GM19397 (cell line): ENCODE results near the gene ANKRD44.

Source experiments
- ATAC-seq: cut with Tn5 transposase; IDR thresholded peaks from one replicate; pipeline ENCODE4 v1.9.1; 2021; ENCODE audit warnings: mild to moderate bottlenecking, moderate library complexity; ENCODE audit not compliant: unreplicated experiment

ANKRD44 gene

GRCh38 chr2:197210430-197210829 is 100.2 kb downstream of the ANKRD44 start:
- ATAC-seq: no peak

DNA sequence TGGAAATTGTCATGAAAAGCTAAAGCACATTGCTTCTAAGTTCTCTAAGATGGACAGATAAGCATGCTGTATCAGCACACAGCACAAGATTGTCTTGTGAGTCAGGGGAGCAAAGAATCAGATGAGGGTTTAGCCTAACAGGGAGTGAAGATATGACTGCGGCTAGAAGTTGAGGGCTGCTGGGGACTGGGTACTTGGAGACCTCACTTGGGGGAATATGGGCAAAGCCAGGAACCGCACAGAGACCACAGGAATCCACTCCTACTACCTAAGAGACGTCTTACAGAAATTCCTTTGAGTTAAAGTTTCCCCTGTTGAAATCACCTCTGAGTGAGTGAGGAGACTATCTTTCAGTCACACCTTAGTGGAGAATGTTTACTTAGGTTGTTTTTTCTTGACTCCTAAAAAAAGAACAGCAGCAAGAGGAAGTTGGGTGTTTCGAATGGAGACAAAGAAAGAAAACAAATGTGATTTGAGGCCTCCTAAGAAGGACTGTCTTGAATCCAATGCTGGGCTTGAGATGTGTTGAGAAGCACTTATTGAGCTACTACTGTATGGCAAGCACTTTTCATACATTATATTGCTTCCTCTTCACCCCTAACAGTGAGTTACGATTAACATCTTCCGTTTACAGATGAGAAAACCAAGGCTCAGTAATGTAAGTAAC is 100.7 kb downstream of the ANKRD44 start:
- ATAC-seq: peak; percentile 39

DNA sequence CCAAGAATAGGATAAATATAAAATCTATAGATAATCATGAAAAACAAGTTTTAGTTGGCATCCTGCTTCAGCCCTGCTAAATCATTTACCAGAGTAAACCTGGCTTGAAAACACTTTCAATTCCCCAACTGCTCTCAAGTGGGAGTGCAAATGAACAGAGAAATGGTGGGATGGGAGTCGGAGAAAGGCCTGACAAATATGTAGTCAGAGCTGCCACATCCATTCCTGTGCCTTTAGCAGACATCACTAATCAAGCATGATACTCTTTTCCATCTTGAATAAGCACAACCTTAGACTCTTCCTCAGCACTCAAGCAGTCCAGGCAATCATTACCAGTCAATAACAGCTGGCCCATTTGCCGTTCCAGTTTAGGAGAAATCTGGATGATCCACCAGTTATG is 101.3 kb downstream of the ANKRD44 start:
- no peak for ATAC-seq

GRCh38 chr2:197208841-197209240 is 101.7 kb downstream of the ANKRD44 start:
- no peak for ATAC-seq

DNA sequence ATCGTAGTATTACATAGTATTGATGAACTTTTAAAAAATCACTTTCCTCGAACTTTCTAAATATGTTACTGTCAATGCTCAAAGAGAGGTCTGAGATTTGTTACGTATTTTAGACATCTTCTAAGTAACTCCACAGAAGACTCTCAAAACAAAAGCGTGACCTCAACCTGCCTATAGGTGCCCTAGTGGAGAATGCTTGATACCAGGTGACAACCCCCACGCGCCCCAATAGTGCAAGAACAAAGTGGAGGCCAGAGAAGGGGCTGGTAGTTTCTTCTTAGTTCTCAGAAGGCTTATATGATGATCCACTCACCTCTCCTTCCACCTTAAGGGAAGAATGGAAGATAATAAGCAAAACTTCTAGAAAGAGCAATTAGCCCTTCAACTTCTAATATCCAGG is 102.6 kb downstream of the ANKRD44 start:
- no peak for ATAC-seq

- ATAC-seq: no peak
Measured at GRCh38 chr2:197207598-197207997, 103.0 kb downstream of the ANKRD44 start.

DNA sequence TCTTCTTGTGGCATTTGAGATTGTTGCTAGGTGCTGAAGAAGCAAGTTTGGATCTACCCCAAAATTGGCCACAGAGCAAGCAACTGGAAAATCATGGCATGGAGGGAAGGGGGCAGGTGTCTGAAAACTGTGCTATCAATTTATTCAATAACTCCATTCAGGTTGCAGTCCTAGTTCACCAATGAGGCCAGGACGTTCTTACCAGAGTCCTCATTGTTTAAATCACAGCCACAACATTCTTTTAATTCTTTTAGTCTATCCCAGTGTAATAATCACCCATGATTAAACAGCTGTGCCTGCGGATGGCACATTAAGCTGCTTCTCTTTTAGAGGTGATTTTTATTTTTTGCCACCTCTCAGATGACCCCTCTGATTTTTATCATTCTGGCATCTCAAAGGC is 103.5 kb downstream of the ANKRD44 start:
- no peak for ATAC-seq

GRCh38 chr2:197205585-197206215 is 104.9 kb downstream of the ANKRD44 start:
- peak; percentile 62 for ATAC-seq

- ATAC-seq: no peak
Measured at GRCh38 chr2:197204519-197205250, 105.9 kb downstream of the ANKRD44 start.

DNA sequence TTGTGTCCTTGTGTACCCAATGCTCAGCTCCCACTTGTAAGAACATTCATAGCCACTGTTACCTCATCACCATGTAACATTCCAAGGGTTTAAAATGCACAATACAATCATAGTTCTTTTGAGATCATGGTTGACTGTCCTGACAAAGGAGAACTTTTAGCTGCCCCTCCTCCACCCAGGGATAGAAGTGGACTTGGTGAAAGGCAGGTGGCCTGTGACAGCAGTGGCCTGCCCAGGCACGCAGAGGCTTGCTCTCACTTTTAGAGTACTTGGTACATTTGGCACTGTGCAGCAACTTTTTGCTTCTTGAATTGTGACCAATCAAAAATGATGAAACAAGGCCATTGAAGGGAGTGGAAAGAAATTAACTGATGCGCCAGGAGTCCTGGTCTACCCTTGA is 108.7 kb downstream of the ANKRD44 start:
- ATAC-seq: no peak

DNA sequence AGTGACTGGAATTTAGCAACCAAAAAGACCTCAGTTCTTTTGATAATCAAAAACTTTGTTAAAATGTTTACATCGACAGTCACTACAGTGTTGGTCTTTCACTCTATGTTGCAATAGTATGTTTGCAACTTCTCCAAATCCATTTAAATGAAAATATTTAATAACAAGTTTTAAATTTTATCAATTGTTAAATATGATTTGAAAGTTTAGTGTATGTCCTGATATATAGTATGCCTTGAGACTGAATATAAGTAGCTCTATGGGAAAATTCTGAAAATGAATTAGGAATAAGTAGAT is 109.9 kb downstream of the ANKRD44 start:
- no peak for ATAC-seq

GRCh38 chr2:197200051-197200761 is 110.4 kb downstream of the ANKRD44 start:
- no peak for ATAC-seq

GRCh38 chr2:197198890-197199289 is 111.7 kb downstream of the ANKRD44 start:
- peak; percentile 98 for ATAC-seq

GRCh38 chr2:197197895-197198311 is 112.7 kb downstream of the ANKRD44 start:
- no peak for ATAC-seq

DNA sequence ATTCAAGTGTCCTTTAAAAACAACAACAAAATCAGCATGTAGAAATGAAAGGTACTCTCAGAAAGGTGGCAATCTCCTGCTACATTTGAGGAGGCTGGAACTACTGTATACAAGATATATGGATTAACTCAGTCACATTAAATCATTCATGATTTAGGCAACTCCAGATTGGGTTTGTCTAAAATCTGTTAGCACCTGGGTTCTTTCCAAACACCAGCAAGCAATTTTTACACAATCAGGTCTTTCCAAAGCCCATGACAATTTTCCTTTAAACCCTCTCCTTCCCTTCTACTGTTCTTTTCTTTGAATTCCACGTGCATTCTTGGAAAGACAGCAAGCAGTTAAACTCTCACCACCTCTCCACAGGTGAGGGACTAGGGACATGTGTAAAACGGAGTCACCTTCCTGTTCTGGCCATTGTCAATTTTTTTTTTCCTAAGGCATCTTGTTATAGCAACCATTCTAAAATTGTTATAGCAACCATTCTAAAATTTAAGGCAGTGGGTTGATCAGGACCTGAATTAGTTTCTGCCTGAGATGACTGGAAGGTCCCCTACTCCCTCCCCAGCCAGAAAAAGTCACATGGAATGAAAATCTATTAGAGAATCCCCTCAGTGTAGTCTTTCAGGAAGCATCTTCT is 113.9 kb downstream of the ANKRD44 start:
- ATAC-seq: no peak

DNA sequence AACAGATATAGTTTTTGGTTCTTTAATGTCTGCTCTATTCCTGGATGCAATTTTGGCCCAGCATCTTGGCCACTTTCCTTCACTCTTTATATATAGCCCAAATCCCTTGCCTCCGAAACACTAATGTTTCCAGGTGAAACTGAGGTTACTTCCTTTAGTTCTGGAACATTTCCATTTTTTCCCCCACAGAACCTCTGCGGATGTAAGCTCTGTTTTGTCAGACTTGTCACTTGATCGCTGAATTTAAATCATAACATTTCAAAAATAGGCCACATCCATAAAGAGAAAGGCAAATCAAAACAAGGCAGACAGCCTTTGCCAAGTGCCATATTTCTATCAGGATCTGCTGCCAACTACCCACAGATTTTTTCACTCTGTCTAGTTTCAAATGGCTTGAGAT is 115.1 kb downstream of the ANKRD44 start:
- no peak for ATAC-seq

GRCh38 chr2:197191940-197192322 is 118.6 kb downstream of the ANKRD44 start:
- peak; percentile 69 for ATAC-seq

DNA sequence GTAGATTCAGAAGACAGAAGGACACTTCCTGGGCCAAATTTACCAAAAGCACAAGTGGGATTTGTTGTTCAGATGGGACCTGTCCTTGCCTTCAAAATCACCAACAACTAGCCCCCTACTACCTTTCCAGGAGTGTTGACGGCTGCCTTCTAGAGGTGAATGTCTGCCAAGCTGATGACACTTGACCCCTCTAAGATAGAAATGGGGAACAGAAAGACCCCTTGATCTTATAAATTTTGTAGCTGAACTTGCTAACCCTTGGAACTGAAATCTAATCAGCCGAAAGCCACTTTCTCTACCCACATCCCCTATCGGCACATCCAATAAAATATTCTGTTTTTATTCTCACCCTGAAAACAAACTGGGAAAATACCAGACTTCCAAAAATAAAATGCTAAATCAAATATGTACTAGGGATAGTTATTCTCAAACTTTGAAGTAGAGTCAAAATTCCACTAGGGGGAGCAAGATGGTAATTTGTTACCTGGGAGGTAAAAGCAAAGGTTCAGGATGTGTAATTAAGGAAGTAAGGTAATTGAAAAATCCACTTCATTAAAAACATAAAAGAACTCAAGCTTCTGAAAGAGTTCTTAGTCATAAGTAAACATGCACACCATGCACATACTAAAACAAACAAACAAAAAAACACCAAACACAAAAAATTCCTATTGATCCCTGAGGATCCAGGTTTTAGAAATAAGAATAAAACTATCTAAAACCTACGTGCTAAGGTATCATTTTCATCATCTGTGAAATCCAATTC is 119.2 kb downstream of the ANKRD44 start:
- no peak for ATAC-seq

DNA sequence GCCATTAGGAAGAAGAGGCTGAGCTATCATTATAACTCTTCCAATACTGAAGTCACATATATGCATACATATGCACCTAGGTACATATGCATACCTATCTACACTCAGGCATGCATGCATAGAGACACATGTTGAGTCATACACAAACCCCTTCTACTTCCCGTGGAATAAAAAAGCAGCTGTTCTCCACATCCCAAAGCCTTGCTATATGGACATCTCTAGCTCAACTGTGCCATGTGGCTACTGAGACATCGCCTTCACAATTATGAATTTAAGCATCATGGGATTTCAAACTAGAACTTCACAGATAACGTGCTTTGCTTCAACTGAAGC is 120.5 kb downstream of the ANKRD44 start:
- ATAC-seq: no peak

DNA sequence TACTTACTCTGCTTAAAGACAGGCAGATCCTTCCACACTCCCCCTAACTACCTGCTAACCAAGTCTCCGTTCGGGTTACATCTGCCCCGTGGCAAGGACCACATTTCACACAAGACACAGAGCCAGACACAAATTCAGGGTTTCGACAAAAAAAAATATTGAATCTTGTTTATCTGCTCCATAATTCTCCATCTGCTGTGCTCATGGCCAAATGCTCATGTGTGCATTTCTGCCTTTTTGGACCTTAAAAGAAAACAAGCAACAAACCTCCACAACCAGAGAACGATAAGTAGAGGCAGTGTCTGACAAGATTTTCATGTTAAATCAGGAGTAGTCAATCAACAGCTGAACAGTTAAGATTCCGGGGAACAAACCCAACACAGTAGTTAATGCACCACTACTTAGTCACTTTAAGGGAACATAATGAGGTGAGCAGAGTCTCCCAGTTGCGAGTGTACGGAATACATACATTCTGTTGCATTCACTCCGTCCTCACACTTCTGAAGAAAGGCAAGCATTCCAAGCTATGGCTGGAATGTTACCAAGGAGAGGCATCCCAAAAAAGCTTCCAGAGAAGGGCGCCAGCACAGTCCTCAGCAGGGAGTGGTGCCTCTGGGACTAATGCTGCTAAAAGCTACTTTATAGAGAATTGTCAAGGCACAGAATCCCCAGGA is 121.0 kb downstream of the ANKRD44 start:
- ATAC-seq: no peak
